Lower leg skin (tissue), 3 donors: ENCODE results near the gene ABCA13.
"Not testable (repeated sequence)": the region's sequence is repeated elsewhere in the genome, so short reads cannot be mapped to it uniquely, and the experiment has no call there.

Source experiments
- POLR2A ChIP-seq, 2 donors: fragments of 450-650 bp; IDR thresholded peaks; one replicate each; pipeline ENCODE4 v1.6.1; 2016 to 2017; ENCODE audit warnings: antibody characterized with exemption in 2 of 2, mild to moderate bottlenecking in 1 of 2, moderate library complexity in 1 of 2
- TF ChIP-seq, protein P1 (sequence below), 3 donors: fragments of 450-650 bp; IDR thresholded peaks; one replicate each; pipeline ENCODE4 v1.5.1; 2016; ENCODE audit warnings: antibody characterized with exemption in 3 of 3, mild to moderate bottlenecking in 3 of 3, moderate library complexity in 2 of 3

DNA sequence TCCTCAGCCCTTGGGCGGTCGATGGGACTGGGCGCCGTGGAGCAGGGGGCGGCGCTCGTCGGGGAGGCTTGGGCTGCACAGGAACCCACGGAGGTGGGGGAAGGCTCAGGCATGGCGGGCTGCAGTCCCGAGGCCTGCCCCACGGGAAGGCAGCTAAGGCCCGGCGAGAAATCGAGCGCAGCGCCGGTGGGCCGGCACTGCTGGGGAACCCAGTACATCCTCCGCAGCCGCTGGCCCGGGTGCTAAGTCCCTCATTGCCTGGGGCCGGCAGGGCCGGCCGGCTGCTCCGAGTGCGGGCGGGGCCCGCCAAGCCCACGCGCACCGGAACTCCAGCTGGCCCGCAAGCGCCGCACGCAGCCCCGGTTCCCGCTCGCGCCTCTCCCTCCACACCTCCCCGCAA lies 31.7 kb downstream of the ABCA13 start:
- TF ChIP-seq POLR2A (IDR thresholded peaks at IDR 0.05) = not testable (repeated sequence)
- TF ChIP-seq, protein P1, sequence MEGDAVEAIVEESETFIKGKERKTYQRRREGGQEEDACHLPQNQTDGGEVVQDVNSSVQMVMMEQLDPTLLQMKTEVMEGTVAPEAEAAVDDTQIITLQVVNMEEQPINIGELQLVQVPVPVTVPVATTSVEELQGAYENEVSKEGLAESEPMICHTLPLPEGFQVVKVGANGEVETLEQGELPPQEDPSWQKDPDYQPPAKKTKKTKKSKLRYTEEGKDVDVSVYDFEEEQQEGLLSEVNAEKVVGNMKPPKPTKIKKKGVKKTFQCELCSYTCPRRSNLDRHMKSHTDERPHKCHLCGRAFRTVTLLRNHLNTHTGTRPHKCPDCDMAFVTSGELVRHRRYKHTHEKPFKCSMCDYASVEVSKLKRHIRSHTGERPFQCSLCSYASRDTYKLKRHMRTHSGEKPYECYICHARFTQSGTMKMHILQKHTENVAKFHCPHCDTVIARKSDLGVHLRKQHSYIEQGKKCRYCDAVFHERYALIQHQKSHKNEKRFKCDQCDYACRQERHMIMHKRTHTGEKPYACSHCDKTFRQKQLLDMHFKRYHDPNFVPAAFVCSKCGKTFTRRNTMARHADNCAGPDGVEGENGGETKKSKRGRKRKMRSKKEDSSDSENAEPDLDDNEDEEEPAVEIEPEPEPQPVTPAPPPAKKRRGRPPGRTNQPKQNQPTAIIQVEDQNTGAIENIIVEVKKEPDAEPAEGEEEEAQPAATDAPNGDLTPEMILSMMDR (IDR thresholded peaks at IDR 0.05) = not testable (repeated sequence)
